ENCODE data around the gene IL36G. TPM values are rescaled to one million over a fixed set of nuclear protein-coding genes. Genes with fewer than 3 reads are reported as not detected.
"Not testable (repeated sequence)": the region's sequence is repeated elsewhere in the genome, so short reads cannot be mapped to it uniquely, and the experiment has no call there.

Gene IL36G
- total RNA-seq: not detected

DNA sequence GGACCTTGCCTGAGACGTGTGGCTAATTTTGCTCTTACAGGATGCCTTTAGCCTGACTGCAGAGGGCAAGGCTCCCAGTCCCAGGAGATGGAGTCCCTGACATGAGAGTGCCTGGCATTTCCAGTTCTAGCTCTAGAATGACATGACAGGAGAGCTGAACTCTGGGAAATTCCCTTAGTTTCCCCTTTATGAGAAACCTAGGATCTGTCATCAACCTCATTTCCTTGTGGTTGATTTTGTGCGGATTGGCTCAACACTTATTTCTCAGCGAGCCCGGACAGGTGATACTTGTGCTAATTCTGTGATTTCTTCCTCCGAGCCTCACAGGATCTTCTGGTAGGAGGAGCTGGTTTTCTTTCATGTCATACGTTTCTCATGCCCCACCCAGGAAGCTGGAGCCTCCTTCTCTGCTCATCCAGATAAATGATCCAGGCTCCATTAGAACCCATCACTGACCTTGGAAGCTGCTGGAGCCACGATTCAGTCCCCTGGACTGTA, at the start of gene IL36G:
IL36G (plus strand) TSS at position 448 of the 498 bp plus-strand sequence. CDS start 633 bp downstream, outside the sequence.
- DNase-seq (ENCODE audit: low spot score): no peak

DNA sequence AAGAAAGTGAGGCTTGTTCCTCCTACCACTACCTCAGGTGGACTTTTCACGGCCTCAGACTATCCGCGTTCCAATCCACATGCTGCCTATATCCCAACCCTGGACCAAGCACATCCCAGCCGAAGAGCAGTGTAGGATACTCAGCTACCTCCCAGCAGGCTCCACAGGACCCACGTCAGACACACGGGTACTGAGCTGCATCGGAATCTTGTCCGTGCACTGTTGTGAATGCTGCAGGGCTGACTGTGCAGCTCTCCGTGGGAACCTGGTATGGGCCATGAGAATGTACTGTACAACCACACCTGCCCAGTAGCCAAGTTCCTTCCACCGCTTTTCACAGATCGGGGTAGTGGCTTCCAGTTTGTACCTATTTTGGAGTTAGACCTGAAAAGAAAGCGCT, 44.5 kb upstream of the IL36G start:
- DNase-seq (ENCODE audit: low spot score): no peak

DNA sequence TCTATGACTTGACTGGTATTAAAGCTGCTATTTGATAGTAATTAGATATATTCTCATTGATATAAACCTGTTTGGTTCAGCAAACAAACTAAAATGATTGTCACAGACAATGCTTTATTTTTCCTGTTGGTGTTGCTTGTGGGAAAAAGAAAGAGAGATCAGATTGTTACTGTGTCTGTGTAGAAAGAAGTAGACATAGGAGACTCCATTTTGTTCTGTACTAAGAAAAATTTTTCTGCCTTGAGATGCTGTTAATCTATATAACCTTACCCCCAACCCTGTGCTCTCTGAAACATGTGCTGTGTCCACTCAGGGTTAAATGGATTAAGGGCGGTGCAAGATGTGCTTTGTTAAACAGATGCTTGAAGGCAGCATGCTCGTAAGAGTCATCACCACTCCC, 43.7 kb upstream of the IL36G start:
- not testable (repeated sequence) for DNase-seq (ENCODE audit: low spot score)

DNA sequence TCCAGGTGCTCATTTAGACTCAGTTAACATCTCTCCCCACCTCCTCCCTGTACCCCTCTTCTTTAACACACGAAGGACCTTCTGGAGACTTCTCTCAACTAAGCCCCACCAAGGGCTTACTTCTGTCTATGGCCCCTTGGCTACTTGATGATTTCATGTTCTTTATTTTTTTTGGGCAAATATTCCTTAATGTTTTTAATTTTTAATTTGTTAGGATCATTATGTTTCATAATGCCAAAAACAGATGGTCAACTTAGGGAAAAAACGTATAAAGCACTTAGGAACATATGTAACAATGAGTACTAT, 40.9 kb upstream of the IL36G start:
- no peak for DNase-seq (ENCODE audit: low spot score)

DNA sequence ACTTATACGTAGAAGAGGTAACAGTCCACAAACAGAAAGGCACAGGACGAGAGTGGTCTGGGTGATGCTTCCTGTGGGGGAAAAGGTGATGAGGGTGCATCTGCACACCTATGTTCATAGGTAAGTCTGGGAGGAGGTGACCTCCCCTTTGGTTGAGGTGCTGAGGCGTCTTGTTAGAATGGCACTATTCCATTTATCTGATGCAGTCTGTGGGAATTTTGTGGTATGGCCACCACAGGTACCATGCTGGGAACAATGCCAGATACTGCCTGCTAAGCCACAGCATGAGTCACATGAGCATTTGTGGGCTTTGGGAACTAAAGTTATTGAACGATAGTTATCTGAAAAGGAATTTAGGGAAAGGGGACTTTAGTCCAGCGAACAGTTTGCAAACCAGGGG, 38.9 kb upstream of the IL36G start:
- DNase-seq (ENCODE audit: low spot score): no peak

DNA sequence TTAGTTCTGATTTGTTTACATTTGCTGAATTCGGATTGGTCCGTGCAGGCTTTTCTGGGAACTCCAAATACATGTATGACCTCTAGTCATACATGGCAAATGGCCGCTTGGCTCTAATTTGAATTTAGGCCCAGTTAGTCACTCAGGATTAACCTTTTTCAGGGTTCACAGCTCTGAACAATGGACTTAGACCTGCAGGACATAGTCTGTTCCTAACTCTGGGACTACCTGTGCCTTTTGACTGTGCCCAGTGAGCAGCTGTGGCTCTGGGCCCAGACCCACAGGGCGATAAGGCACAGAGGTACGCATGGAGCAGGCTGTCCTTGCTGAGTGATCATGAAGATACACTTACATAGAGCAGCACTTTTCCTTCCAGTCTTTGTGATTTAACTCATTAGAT, 38.4 kb upstream of the IL36G start:
- peak; percentile 25 for DNase-seq (ENCODE audit: low spot score)

DNA sequence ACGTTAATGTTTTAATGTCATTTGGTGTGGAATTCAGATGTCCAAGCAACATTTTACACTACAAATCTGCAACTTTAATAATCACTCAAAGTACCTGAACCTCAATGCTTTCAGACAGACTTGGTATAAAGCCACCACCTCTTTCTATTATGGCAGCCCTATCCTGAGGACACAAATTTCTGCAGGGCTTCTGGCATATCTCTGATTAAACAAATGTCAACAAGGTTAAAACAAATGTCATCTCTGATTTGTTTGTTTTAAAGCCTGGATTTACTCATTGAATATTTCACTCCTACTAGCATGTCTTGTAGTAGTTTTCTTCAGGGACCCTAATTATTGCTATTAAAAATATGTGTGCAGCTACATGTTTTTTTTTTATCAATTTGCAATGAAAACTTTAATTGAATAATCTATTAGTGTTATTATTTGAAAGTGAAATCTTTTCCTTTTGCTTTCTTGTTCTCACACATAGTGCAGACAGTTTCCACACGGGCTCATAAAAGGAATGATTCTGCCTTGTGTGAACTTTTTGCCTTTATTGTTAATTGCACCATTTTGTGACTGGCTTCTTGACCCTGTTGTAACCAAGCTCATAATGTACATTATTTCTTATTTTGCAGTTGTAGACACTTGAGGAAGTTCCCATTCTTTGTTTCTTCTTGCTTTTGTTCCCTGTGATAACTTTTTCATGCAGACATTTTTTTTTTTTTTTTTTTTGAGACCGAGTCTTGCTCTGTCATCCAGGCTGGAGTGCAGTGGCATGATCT, 36.8 kb upstream of the IL36G start:
- no peak for DNase-seq (ENCODE audit: low spot score)

DNA sequence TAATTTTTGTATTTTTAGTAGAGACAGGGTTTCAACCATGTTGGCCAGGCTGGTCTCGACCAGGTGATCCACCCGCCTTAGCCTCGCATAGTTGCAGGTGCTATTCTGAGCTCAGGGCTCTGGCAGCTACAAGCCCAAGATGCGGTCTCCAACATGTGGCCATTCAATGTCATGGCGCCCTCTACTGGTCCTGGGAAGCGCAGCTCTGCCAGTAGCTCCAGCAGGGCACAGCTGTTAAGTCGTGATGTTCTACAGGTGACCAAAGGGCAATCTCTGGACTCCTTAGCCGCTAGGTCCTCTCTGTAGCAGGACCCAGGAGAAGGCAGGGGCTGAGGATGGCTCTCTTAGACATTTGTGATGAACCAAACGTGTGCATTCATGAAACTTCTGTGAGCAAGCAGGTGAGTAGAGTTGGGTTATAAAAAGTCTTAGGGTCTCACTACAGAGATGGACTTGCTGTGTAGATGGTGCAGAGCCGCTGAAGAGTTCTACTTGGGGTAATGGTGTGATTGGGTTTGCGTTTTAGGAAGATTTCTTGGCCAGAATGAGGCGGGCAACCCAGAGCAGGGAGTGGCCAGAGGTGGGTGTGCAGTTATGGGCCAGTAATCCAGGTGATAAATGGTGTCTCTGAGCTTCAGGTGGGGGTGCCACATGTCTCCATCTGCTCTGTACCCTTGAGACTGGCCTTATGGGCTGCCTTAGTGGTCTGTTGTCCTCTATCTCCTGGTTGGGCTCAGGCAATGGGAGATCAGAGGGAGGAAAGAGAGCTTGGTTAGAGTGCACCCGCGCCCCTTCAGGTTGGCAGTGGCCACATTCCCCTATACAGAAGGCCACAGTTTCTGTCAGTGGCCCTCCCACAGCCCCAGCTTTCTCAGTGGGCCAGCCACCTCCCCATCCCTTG, 35.8 kb upstream of the IL36G start:
- peak; percentile 77 for DNase-seq (ENCODE audit: low spot score)

DNA sequence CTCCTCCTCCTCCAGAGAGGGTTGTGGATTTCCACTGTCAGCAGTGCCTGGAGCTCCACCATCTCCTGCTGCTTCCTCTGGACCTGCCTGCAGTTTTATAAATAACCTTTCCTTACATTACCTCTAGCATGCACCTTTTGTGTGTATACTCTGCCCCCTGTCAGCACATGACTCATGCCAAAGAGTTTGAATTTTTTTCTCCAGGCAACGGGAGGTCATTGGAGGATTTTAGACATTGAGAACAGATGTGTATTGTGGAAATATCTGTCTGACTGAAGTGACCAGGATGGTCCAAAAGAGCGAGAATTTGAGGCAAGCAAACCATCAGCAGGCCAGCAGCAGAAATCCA, 35.2 kb upstream of the IL36G start:
- DNase-seq (ENCODE audit: low spot score): no peak

DNA sequence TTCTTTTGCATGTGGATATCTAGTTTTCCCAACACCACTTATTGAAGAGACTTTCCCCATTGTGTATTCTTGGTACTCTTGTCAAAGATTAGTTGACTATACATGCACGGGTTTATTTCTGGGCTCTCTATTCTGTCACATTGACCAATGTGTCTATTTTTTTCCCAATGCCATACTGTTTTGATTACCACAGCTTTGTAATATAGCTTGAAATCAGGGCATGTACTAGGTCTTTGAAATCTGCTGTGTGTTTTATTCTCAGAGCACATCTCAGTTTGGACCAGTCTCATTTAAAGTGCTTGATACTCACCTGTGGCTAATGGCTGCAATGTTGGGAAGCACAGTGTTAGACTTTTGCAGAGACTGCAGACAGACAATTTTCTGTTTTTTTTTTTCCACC, 32.8 kb upstream of the IL36G start:
- DNase-seq (ENCODE audit: low spot score): no peak

DNA sequence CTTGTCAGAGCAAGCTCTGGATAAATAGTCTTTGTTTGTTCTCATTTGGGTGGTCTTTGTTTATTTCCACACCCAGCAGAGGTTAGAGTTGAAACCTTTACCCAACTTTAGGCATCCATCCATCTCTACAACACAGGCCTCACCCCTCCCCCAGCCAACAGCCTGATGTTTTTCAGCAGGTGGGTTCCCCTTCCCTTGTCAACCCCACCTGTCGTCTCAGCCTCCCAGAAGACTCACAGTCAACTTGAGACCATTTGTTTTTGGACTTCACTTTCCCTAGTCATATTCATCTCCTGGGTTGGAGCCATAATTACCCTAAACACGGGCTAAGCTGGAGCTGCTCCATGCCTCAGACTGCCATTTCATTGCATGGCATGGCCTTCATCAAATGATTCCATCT, 31.7 kb upstream of the IL36G start:
- no peak for DNase-seq (ENCODE audit: low spot score)

DNA sequence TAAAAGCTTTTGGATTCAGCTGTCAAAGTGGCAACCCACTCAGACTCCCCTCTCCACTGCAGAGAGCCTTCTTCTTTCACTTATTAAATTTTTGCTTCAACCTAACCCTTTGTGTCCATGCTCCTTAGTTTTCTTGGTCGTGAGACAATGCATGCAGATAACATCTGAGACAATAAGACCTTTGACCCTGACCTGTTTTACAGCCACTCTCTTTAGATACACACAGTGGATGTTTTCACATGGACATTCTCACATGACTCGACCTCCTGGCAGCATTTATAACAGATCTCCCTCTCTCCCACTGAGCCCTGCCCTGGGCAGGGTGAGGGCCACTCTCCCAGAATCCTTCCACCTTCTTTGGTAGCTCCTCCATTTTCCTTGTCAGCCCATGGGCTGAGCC, 30.4 kb upstream of the IL36G start:
- no peak for DNase-seq (ENCODE audit: low spot score)

DNA sequence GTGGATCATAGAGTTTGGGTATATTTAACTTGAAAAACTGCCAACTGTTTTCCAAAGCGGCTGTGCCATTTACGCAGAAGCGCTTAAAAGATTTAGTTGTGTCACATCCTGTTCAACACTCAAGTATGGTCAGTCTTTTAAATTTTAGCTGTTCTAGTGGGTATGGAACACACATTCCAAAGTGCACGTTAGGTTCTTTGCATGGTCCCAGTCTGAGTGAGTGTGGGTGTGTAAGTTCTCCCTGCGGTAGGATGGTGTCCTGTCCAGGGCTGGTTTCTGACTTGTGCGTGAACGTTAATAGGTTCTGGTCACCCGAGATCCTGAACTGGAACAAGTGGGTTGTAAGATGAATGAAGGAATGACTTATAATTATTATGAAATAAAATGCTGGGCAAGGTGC, 28.4 kb upstream of the IL36G start:
- DNase-seq (ENCODE audit: low spot score): no peak

DNA sequence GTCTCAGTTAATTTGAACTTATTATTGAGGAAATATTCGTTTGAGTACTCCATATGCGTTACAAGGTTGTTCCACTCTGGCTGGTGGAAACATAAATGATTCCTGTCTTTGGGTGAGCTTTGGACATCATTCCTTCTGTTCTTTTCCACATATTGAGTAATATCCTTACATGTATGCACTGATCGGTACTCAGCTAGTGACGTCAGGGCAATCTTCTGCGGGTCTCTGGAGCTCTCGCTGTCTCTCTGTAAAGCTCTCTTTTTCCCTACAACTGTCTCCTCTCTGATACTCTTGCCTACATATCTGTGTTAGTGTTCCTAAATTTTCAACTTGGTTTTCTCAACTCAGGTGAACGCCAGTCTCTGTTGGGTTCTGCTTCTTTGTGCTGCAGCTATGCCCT, 23.4 kb upstream of the IL36G start:
- DNase-seq (ENCODE audit: low spot score): no peak

DNA sequence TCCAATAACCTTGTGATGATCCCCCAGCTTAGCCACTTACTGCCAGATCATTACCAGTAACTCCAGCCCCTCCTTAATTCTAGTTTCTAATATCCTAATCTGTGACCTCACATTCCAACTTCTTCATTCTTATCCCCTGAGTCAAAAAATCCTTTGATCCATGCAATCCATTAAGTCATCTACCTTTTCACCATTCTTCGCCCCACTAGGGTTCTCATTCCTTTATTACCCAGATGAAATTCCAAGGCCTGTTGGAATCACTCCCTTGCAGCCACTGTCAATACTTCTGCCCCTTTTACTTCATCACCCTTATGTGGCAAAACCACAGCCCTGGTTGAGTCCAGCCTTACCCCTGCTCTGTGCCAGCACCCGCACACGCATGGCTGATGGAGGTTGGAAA, 20.3 kb upstream of the IL36G start:
- no peak for DNase-seq (ENCODE audit: low spot score)

DNA sequence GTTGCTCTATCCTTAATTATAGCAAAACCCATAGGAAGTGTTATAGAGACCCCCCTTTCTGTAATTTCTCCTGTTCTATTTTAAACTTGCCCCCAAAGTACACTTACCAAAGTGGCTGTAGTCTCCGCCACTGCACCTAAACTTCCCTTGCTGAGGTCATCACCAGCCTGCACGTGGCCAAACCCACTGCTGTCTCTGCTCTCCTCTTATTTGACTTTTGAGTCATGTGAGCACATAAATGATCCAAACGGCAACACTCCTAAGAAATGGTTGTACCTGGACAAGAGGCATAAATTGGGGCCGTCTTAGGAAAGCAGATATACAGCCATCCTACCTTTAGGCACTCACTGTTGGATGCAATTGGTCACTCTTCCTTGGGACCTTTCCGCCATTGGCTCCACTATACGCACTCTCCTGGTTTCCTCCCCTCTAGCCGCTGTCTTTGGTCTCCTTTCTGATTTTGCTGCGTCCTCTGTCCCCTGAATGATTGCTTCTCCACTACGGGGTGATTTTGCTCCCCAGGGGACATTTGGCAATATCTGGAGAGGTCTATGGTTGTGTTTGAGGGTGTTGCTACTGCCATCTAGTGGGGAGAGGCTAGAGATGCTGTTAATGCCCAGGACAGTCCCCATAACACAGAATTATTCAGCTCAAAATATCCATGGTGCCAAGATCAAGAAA, 19.2 kb upstream of the IL36G start:
- DNase-seq (ENCODE audit: low spot score): peak; percentile 50

DNA sequence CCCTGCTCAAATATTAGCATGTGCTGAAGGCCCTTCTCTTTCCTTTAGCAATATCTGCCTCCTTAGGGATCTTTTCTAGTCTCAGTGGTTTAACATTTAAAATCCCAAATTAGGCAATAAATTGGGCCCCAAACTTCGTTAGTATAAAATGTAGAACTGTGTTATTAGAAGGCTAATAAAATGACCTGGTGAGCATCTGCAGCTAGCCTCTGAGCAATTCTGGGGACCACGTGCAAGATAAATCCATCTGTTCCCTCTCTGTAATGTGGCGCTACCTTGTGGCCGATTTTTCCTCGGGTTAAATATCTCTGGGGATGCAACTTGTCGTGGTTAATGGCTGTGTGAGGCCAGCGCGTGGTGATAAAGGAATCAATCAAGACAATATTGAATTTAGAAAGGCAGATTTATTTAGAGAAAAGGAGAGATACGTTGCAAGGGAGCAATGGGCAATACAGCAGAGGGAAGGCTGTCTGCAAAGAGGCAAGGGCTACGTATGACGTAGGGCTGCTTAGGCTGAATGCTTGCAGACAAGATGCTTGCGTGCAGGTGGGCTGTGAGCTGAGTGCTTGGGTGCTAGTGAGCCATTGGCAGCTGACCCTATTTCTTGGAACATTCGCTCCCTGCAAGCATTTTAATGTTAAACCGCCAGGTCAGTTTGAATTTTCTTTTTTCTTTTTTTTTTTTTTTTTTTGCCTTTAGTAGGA, 18.5 kb upstream of the IL36G start:
- DNase-seq (ENCODE audit: low spot score): no peak

DNA sequence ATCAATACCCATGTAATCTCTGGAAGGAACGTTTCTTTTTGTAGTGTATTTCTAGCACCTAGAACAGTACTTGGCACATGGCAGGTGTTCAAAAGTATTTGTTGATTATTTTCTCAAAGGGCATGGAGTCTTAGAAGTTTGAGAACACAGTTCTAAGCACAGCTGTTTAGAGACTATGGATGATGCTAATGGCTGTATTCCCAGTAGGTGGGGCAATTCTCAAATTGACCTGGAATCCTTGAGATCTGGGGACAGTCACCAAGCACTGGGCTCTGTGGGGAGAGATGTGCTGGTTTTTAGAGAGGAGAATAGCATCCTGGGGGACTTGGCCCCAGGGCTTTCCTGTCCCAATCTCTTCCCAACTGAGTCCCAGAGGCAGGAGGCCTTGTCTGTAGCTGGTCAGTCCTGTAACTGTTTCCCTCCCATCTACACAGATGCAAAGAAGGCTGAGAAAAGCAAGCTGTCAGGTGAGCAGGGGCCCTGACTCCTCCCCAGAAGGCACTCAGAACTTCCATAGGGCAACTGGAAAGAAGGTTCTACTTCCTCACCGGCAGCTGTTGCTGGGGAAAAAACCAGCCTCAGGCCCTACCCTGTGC, 17.5 kb upstream of the IL36G start:
- DNase-seq (ENCODE audit: low spot score): no peak

DNA sequence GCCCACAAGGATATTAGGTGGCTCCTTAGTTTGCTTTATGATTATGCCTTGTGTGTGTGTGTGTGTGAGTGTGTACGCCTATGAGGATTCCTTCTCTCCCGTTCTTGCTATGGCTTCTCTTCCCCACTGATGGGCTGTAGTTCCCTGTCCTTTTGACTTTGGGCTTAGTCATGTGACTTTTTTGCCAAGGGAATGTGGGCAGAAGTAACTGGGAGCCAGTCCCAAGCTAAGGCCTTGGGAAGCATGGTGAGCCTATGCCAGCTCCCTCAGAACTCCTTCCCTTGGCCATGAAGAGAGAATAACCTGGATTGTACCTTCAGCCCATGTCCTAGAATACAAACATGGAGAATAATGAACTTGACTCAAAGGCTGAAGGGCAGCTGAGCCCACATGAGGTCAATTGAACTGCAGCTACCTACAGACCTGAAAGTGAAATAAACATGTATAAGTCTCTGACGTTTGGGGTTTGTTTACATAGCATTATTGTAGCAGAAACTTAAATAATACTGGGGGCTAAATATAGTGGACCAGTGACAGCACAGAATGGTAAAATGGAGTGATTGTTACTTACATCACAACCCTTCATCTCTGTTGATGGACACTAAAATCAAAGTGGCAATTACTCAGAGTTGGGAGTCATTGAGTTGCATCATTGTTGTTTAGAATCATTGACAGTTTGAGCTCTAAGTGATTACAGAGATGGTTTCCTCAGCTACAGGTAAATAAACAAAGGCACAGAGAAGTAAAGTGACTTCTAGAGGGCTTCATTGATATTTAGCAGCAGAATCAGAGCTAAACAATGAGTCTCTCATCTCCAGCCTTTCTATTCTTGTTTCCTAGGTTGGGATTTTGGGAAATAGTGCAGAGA, 15.3 kb upstream of the IL36G start:
- DNase-seq (ENCODE audit: low spot score): no peak

DNA sequence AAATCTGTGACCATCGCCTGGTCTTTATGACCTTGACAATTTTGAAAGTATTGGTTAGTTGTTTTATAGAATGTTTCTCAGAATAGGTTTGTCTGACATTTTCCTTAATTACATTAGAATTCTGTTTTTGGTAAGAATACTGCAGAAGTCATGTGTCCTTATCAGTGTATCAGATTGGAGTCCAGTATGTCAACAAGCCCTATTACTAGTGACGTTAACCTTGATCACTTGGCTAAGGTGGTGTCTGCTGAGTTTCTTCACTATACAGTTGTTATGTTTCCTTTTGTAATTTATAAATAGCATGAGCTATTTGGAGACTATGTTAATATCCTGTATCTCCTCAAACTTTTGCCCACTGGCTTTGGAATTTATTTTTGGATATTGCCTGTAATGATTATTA, 10.8 kb upstream of the IL36G start:
- DNase-seq (ENCODE audit: low spot score): no peak

All from ureter (tissue), 1 donor.